Astrocyte (in vitro differentiated cells and primary cell): ENCODE measurements around the gene ATP2B3. TPM values are rescaled to one million over a fixed set of nuclear protein-coding genes. Genes with fewer than 3 reads are reported as not detected.

Experiments used
- DNase-seq: peaks from one replicate; pipeline ENCODE4 v3.0.0-alpha.2; 2010; ENCODE audit warnings: low read depth
- FAIRE-seq: peaks from 2 replicates; lab custom pipeline; 2011; peaks lifted over from hg19 to GRCh38; lab: Jason Lieb, UNC
- H2AFZ ChIP-seq: 2 replicates; pipeline ENCODE4 v1.6.0; 2012; ENCODE audit warnings: low read depth, low read length, inconsistent platforms
- H3K27ac ChIP-seq: 2 replicates; pipeline ENCODE4 v1.5.1; 2011; ENCODE audit warnings: low read depth, low read length, inconsistent platforms
- H3K27me3 ChIP-seq: 2 replicates; pipeline ENCODE4 v1.6.0; 2011; ENCODE audit warnings: low read length, inconsistent platforms; ENCODE audit not compliant: insufficient read depth
- H3K36me3 ChIP-seq: 2 replicates; pipeline ENCODE4 v1.5.1; 2011; ENCODE audit warnings: low read length, inconsistent platforms; ENCODE audit not compliant: insufficient read depth
- H3K4me1 ChIP-seq: 2 replicates; pipeline ENCODE4 v1.5.1; 2011; ENCODE audit warnings: low read length, inconsistent platforms; ENCODE audit not compliant: insufficient read depth
- H3K4me2 ChIP-seq: 2 replicates; pipeline ENCODE4 v1.6.0; 2012; ENCODE audit warnings: low read length, inconsistent platforms
- H3K4me3 ChIP-seq: 2 replicates; pipeline ENCODE4 v1.5.1; 2011; ENCODE audit warnings: low read depth, mild to moderate bottlenecking, low read length, inconsistent platforms; ENCODE audit not compliant: insufficient read depth
- H3K79me2 ChIP-seq: 2 replicates; pipeline ENCODE4 v1.6.0; 2012; ENCODE audit warnings: mild to moderate bottlenecking, low read length, inconsistent platforms; ENCODE audit not compliant: insufficient read depth
- H3K9ac ChIP-seq: 2 replicates; pipeline ENCODE4 v1.6.0; 2012; ENCODE audit warnings: mild to moderate bottlenecking, low read length, inconsistent platforms
- H3K9me3 ChIP-seq: 2 replicates; pipeline ENCODE4 v1.5.1; 2012; ENCODE audit warnings: low read depth, mild to moderate bottlenecking, low read length, inconsistent platforms; ENCODE audit not compliant: insufficient read depth
- H4K20me1 ChIP-seq: 2 replicates; pipeline ENCODE4 v1.6.0; 2012; ENCODE audit warnings: low read length, inconsistent platforms; ENCODE audit not compliant: insufficient read depth
- H3K27ac Mint-ChIP-seq: one replicate; pipeline ENCODE4 v1.8.0; 2021; ENCODE audit warnings: mild to moderate bottlenecking, mixed read lengths; ENCODE audit not compliant: unreplicated experiment
- H3K27me3 Mint-ChIP-seq: one replicate; pipeline ENCODE4 v1.8.0; 2021; ENCODE audit warnings: low read depth, mixed read lengths; ENCODE audit not compliant: unreplicated experiment
- H3K36me3 Mint-ChIP-seq: one replicate; pipeline ENCODE4 v1.8.0; 2021; ENCODE audit warnings: low read depth, mixed read lengths; ENCODE audit not compliant: unreplicated experiment
- H3K4me1 Mint-ChIP-seq: one replicate; pipeline ENCODE4 v1.8.0; 2021; ENCODE audit warnings: low read depth, mixed read lengths; ENCODE audit not compliant: unreplicated experiment
- H3K4me3 Mint-ChIP-seq: one replicate; pipeline ENCODE4 v1.8.0; 2021; ENCODE audit warnings: mild to moderate bottlenecking, moderate library complexity, mixed read lengths; ENCODE audit not compliant: unreplicated experiment
- H3K9me3 Mint-ChIP-seq: one replicate; pipeline ENCODE4 v1.8.0; 2021; ENCODE audit warnings: mild to moderate bottlenecking, mixed read lengths; ENCODE audit not compliant: unreplicated experiment
- CTCF ChIP-seq: IDR thresholded peaks from 2 replicates; pipeline ENCODE4 v1.5.1; 2011; ENCODE audit warnings: low read depth, mild to moderate bottlenecking, inconsistent platforms, low read length, moderate library complexity; ENCODE audit not compliant: insufficient read depth
- EZH2 ChIP-seq: IDR thresholded peaks from 2 replicates; pipeline ENCODE4 v1.6.1; 2012; ENCODE audit warnings: mild to moderate bottlenecking, low read length, inconsistent platforms; ENCODE audit not compliant: insufficient read depth
- total RNA-seq: library from RNA; stranded (reverse); gene quantifications from 2 replicates; pipeline ENCODE4 v1.2.1, GENCODE V29; 2021

The ATP2B3 gene
- total RNA-seq, 1 donor from 2014 or later = 0.52 TPM

GRCh38 chrX:153582896-153583295 lies 65.5 kb downstream of the ATP2B3 start:
- no peaks in the 10 kb centered on the region for H3K9me3 Mint-ChIP-seq
- H3K4me1 ChIP-seq = no peaks in the 10 kb centered on the region
- TF ChIP-seq EZH2 (no peak), CTCF (no peak)
- no peaks in the 10 kb centered on the region for H3K9me3 ChIP-seq
- no peak overlapping the region for H3K4me2 ChIP-seq
- no peaks in the 10 kb centered on the region for H3K4me1 Mint-ChIP-seq
- peak; percentile 7 for DNase-seq
- H3K27ac ChIP-seq = no peak overlapping the region
- no peaks in the 10 kb centered on the region for H4K20me1 ChIP-seq
- peaks cover 14% of the 10 kb centered on the region for H3K27me3 Mint-ChIP-seq
- no peak overlapping the region for H3K4me3 Mint-ChIP-seq
- H3K36me3 ChIP-seq = no peaks in the 10 kb centered on the region
- no peak overlapping the region for H3K9ac ChIP-seq
- H3K27ac Mint-ChIP-seq = no peak overlapping the region
- no peak overlapping the region for H3K4me3 ChIP-seq
- H3K79me2 ChIP-seq = no peaks in the 10 kb centered on the region
- no peaks in the 10 kb centered on the region for H3K27me3 ChIP-seq
- no peaks in the 10 kb centered on the region for H3K36me3 Mint-ChIP-seq
- FAIRE-seq = peak; percentile 66
- no peak overlapping the region for H2AFZ ChIP-seq

GRCh38 chrX:153583433-153583832 lies 66.0 kb downstream of the ATP2B3 start:
- Histone ChIP-seq H3K27me3 (no peaks in the 10 kb centered on the region), H3K9ac (no peak overlapping the region), H3K9me3 (no peaks in the 10 kb centered on the region), H3K4me2 (no peak overlapping the region), H3K4me1 (no peaks in the 10 kb centered on the region), H4K20me1 (no peaks in the 10 kb centered on the region), H3K27ac (no peak overlapping the region), H3K36me3 (no peaks in the 10 kb centered on the region), H2AFZ (no peak overlapping the region), H3K79me2 (no peaks in the 10 kb centered on the region), H3K4me3 (no peak overlapping the region)
- no peaks in the 10 kb centered on the region for H3K4me1 Mint-ChIP-seq
- TF ChIP-seq EZH2 (no peak), CTCF (no peak)
- DNase-seq = no peak
- no peaks in the 10 kb centered on the region for H3K9me3 Mint-ChIP-seq
- FAIRE-seq = peak; percentile 92
- H3K4me3 Mint-ChIP-seq = no peak overlapping the region
- H3K36me3 Mint-ChIP-seq = no peaks in the 10 kb centered on the region
- no peak overlapping the region for H3K27ac Mint-ChIP-seq
- H3K27me3 Mint-ChIP-seq = peaks cover 14% of the 10 kb centered on the region

- no peaks in the 10 kb centered on the region for H3K36me3 Mint-ChIP-seq
- DNase-seq (no peak), FAIRE-seq (peak; percentile 96)
- no peak overlapping the region for H3K27ac Mint-ChIP-seq
- H3K9me3 Mint-ChIP-seq = no peaks in the 10 kb centered on the region
- no peaks in the 10 kb centered on the region for H3K9me3 ChIP-seq
- no peaks in the 10 kb centered on the region for H3K4me1 Mint-ChIP-seq
- no peaks in the 10 kb centered on the region for H3K36me3 ChIP-seq
- no peak overlapping the region for H3K27ac ChIP-seq
- H3K9ac ChIP-seq = no peak overlapping the region
- H3K4me3 Mint-ChIP-seq = no peak overlapping the region
- no peak overlapping the region for H3K4me2 ChIP-seq
- H3K79me2 ChIP-seq = no peaks in the 10 kb centered on the region
- H2AFZ ChIP-seq = no peak overlapping the region
- H3K4me3 ChIP-seq = no peak overlapping the region
- H3K27me3 ChIP-seq = no peaks in the 10 kb centered on the region
- H3K27me3 Mint-ChIP-seq = no peaks in the 10 kb centered on the region
- H3K4me1 ChIP-seq = no peaks in the 10 kb centered on the region
- H4K20me1 ChIP-seq = no peaks in the 10 kb centered on the region
- TF ChIP-seq CTCF (no peak), EZH2 (no peak)
These were observed 68.4 kb downstream of the ATP2B3 start for GRCh38 chrX:153585827-153586226.
